Endothelial cell (in vitro differentiated cells): ENCODE data around the gene MICAL3. TPM values are rescaled to one million over a fixed set of nuclear protein-coding genes. Genes with fewer than 3 reads are reported as not detected.

Source experiments
- DNase-seq: peaks from one replicate; pipeline ENCODE4 v3.0.0; 2021; ENCODE audit warnings: low spot score
- H3K27ac Mint-ChIP-seq: one replicate; pipeline ENCODE4 v1.8.0; 2021; ENCODE audit warnings: mixed read lengths, inconsistent platforms; ENCODE audit not compliant: unreplicated experiment
- H3K27me3 Mint-ChIP-seq: one replicate; pipeline ENCODE4 v1.8.0; 2021; ENCODE audit warnings: mild to moderate bottlenecking, moderate library complexity, mixed read lengths, inconsistent platforms; ENCODE audit not compliant: unreplicated experiment
- H3K36me3 Mint-ChIP-seq: one replicate; pipeline ENCODE4 v1.8.0; 2021; ENCODE audit warnings: mild to moderate bottlenecking, low read depth, mixed read lengths, inconsistent platforms; ENCODE audit not compliant: unreplicated experiment
- H3K4me1 Mint-ChIP-seq: one replicate; pipeline ENCODE4 v1.8.0; 2021; ENCODE audit warnings: mild to moderate bottlenecking, mixed read lengths, inconsistent platforms; ENCODE audit not compliant: unreplicated experiment
- H3K4me3 Mint-ChIP-seq: one replicate; pipeline ENCODE4 v1.8.0; 2021; ENCODE audit warnings: mild to moderate bottlenecking, mixed read lengths, inconsistent platforms; ENCODE audit not compliant: unreplicated experiment
- H3K9me3 Mint-ChIP-seq: one replicate; pipeline ENCODE4 v1.8.0; 2021; ENCODE audit warnings: mixed read lengths, inconsistent platforms; ENCODE audit not compliant: unreplicated experiment
- CTCF ChIP-seq: fragments of 200-600 bp; sonication (generic); IDR thresholded peaks from one replicate; pipeline ENCODE4 v1.5.0; 2021; ENCODE audit warnings: antibody characterized with exemption; ENCODE audit not compliant: unreplicated experiment
- total RNA-seq: library from RNA; stranded (reverse); fragmentation: NEBNext Ultra II Directional; extraction: Animal tissue kit (Norgen Biotek cat#: 25700); gene quantifications from one replicate; pipeline ENCODE4 v1.2.1, GENCODE V29; 2021; ENCODE audit not compliant: unreplicated experiment

The MICAL3 gene
- total RNA-seq, 1 donor from 2014 or later, result 54.3 TPM

- Mint-ChIP-seq H3K4me1 (no peaks in the 10 kb centered on the region), H3K27me3 (peaks cover 5% of the 10 kb centered on the region), H3K9me3 (no peaks in the 10 kb centered on the region), H3K4me3 (no peak overlapping the region), H3K27ac (no peak overlapping the region), H3K36me3 (peaks cover 6% of the 10 kb centered on the region)
- no peak for DNase-seq
- no peak for TF ChIP-seq CTCF
Measured at GRCh38 chr22:17835256-17835655, 189.1 kb downstream of the MICAL3 start.

GRCh38 chr22:17833489-17833888 lies 190.9 kb downstream of the MICAL3 start:
- DNase-seq, result no peak
- no peak overlapping the region for H3K27ac Mint-ChIP-seq
- no peak for TF ChIP-seq CTCF
- H3K36me3 Mint-ChIP-seq, result peaks cover 6% of the 10 kb centered on the region
- peaks cover 6% of the 10 kb centered on the region for H3K4me1 Mint-ChIP-seq
- no peak overlapping the region for H3K4me3 Mint-ChIP-seq
- peaks cover 5% of the 10 kb centered on the region for H3K27me3 Mint-ChIP-seq
- no peaks in the 10 kb centered on the region for H3K9me3 Mint-ChIP-seq

GRCh38 chr22:17832665-17833064 lies 191.7 kb downstream of the MICAL3 start:
- TF ChIP-seq CTCF, result no peak
- Mint-ChIP-seq H3K4me3 (no peak overlapping the region), H3K27ac (no peak overlapping the region), H3K27me3 (peaks cover 6% of the 10 kb centered on the region), H3K4me1 (peaks cover 6% of the 10 kb centered on the region), H3K9me3 (no peaks in the 10 kb centered on the region), H3K36me3 (peaks cover 12% of the 10 kb centered on the region)
- DNase-seq, result no peak

- TF ChIP-seq CTCF, result no peak
- Mint-ChIP-seq H3K27me3 (peaks cover 8% of the 10 kb centered on the region), H3K4me3 (no peak overlapping the region), H3K9me3 (no peaks in the 10 kb centered on the region), H3K4me1 (peaks cover 6% of the 10 kb centered on the region), H3K27ac (no peak overlapping the region), H3K36me3 (peaks cover 18% of the 10 kb centered on the region)
- DNase-seq, result no peak
Measured at GRCh38 chr22:17831501-17832251, 192.7 kb downstream of the MICAL3 start.
